Measurements from ENCODE around the gene PRRC2B.

GRCh38 chr9:131358556-131358955 lies 35.3 kb upstream of the PRRC2B start:
- no peak for TF ChIP-seq EZH2 (IDR thresholded peaks at IDR 0.05; ENCODE audit: insufficient read depth, poor library complexity, severe bottlenecking)
- no peak for TF ChIP-seq EZH2phosphoT487 (IDR thresholded peaks at IDR 0.05; ENCODE audit: insufficient read depth, low read depth)
